CD4-positive, alpha-beta T cell treated with Interleukin-10 for 1 hour (primary cell): ENCODE data around the gene KIR2DL1.
"Not testable (repeated sequence)": the region's sequence is repeated elsewhere in the genome, so short reads cannot be mapped to it uniquely, and the experiment has no call there.

Source experiments
- DNase-seq: peaks from one replicate; pipeline ENCODE4 v3.0.0-alpha.2; 2020

The KIR2DL1 gene

GRCh38 chr19:54772666-54773065, 3.1 kb downstream of the KIR2DL1 start:
- not testable (repeated sequence) for DNase-seq

DNA sequence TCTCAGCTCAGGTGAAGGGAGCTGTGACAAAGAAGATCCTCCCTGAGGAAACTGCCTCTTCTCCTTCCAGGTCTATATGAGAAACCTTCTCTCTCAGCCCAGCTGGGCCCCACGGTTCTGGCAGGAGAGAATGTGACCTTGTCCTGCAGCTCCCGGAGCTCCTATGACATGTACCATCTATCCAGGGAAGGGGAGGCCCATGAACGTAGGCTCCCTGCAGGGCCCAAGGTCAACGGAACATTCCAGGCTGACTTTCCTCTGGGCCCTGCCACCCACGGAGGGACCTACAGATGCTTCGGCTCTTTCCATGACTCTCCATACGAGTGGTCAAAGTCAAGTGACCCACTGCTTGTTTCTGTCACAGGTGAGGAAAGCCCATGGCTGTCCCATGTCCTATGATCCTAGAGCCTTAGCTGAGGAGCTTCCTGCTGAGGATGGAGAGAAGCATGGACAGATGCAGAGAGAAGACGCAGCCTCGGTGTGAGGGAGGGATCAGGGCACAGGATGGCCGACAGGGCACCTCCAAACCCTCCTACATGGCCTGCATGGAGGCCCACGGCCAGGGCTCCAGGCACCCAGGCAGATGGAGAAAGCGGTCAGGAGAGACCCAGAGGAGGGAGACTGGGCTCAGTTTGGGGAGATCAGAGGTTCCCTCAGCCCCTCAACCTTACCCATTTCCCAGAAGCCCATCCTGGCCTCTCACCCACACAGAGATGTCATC, 5.7 kb downstream of the KIR2DL1 start:
- not testable (repeated sequence) for DNase-seq

- DNase-seq, result not testable (repeated sequence)
Measured at GRCh38 chr19:54775830-54776229, 6.2 kb downstream of the KIR2DL1 start.

GRCh38 chr19:54777851-54778250, 8.3 kb downstream of the KIR2DL1 start:
- not testable (repeated sequence) for DNase-seq

DNA sequence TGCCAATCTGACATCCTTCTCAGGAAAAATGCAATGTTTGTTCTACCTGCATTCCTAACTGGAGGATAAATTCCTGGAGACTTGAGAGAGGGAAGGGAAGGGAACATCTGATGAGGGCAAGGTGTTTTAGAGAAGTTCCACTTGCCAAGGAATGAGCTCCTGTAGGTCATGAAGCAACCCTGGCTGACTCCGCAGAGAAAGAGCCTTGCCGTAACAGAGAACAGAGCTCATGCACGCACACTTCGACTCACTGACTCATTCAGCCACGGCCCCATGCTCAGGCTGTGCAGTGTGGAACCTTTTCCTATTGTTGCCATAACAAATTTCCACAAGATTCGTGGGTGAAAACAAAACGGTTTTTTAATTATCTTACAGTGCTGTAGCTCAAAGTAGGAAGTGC, 9.3 kb downstream of the KIR2DL1 start:
- DNase-seq, result not testable (repeated sequence)

GRCh38 chr19:54782916-54783315, 13.3 kb downstream of the KIR2DL1 start:
- not testable (repeated sequence) for DNase-seq

DNA sequence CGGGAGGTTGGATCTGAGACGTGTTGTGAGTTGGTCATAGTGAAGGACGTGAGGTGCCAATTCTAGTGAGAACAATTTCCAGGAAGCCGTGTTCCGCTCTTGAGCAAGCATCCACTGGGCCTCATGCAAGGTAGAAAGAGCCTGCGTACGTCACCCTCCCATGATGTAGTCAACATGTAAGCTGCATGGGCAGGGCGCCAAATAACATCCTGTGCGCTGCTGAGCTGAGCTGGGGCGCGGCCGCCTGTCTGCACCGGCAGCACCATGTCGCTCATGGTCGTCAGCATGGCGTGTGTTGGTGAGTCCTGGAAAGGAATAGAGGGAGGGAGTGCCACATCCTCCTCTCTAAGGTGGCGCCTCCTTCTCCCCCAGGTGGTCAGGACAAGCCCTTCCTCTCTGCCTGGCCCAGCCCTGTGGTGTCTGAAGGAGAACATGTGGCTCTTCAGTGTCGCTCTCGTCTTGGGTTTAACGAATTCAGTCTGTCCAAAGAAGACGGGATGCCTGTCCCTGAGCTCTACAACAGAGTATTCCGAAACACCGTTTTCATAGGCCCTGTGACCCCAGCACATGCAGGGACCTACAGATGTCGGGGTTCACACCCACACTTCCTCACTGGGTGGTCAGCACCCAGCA, 16.6 kb downstream of the KIR2DL1 start:
- DNase-seq, result not testable (repeated sequence)

DNA sequence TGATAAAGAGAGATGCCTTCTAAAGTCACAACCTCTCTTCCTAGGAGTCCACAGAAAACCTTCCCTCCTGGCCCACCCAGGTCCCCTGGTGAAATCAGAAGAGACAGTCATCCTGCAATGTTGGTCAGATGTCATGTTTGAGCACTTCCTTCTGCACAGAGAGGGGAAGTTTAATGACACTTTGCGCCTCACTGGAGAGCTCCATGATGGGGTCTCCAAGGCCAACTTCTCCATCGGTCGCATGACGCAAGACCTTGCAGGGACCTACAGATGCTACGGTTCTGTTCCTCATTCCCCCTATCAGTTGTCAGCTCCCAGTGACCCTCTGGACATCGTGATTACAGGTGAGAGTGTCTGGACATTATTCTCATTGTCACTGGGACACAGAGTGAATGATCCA, 18.6 kb downstream of the KIR2DL1 start:
- DNase-seq, result not testable (repeated sequence)

GRCh38 chr19:54790711-54791110, 21.1 kb downstream of the KIR2DL1 start:
- DNase-seq, result no peak

DNA sequence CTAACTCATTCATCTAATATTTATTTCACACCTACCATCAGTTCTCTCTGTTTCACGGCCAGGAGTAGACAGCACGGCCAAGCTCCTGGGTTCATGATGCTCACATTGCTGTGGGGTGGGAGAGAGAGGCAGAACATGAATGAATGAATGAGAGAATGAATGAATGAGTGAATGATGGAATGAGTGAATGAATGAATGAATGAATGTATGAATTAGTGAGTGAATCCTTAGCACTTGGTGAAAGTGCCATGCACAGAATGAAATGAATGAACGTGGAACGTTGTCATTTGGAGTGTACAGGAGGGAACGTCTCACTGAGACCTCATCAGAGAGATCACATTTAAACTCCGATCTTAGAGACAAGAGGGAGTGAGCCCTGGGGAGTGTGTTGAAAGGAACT, 21.9 kb downstream of the KIR2DL1 start:
- DNase-seq, result no peak

GRCh38 chr19:54792814-54793213, 23.2 kb downstream of the KIR2DL1 start:
- peak; percentile 15 for DNase-seq

GRCh38 chr19:54795758-54796157, 26.2 kb downstream of the KIR2DL1 start:
- no peak for DNase-seq

- peak; percentile 3 for DNase-seq
Measured at GRCh38 chr19:54803410-54803809, 33.8 kb downstream of the KIR2DL1 start, which contains the start of gene KIR2DL4. KIR2DL4 (plus strand) TSS chr19:54803610; CDS start chr19:54803652, 42 bp downstream.

DNA sequence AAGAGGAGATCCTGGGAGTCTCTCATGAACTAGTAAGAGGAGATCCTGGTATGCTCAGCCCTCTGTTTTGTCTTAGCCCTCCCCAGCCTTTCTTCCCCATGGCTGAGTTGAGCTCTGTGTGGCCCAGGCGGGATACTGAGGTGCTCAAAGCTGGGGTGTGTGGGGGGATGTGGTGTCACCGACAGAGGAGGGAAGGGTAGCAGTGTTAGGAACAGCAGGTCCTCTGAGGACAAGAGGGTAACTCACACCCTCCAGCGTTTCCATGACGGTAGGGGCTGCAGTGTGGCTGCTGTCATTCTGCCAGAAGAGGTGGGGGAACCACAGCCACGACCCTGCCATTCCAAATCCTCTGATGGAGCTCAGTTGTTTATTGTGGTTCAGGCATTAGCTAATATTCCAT, 34.5 kb downstream of the KIR2DL1 start:
- no peak for DNase-seq

DNA sequence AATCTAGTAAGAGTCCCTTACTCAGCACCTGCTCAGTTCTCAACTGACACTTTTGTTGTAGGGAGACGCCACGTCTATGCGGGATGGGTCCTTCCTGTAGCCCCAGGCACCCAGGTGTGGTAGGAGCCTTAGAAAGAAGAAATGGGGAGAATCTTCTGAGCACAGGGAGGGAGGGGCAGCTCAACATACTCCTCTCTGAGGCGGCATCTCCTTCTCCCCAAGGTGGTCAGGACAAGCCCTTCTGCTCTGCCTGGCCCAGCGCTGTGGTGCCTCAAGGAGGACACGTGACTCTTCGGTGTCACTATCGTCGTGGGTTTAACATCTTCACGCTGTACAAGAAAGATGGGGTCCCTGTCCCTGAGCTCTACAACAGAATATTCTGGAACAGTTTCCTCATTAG, 35.0 kb downstream of the KIR2DL1 start:
- DNase-seq, result no peak

GRCh38 chr19:54805665-54806515, 36.3 kb downstream of the KIR2DL1 start:
- no peak for DNase-seq

- DNase-seq, result no peak
Measured at GRCh38 chr19:54806516-54806838, 36.9 kb downstream of the KIR2DL1 start.

DNA sequence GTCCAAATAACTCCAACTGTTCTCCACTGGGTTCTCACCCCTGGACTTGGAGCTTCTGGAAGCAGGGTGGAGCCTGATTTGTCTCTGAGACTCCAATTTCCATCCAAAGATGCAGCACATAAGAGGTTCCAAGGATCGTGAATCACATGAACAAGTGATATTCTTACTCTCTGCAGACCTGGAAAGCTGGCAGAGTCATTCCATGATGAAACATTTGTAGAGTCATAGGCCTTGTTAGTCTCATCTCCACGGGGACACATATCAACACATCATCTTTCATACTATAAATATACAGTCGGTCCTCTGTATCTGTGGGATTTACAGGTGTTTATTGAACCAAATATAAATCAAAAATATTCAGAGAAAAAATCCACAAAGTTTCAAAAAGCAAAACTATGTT, 45.0 kb downstream of the KIR2DL1 start:
- not testable (repeated sequence) for DNase-seq

DNA sequence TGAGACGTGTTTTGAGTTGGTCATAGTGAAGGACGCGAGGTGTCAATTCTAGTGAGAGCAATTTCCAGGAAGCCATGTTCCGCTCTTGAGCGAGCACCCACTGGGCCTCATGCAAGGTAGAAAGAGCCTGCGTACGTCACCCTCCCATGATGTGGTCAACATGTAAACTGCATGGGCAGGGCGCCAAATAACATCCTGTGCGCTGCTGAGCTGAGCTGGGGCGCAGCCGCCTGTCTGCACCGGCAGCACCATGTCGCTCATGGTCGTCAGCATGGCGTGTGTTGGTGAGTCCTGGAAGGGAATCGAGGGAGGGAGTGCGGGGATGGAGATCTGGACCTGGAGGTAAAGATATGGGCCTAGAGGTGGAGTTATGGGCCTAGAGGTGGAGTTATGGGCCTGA, 46.7 kb downstream of the KIR2DL1 start, which contains the start of gene KIR3DL1:
Gene KIR3DL1, plus strand, starts transcription at position 218 of the 400 bp plus-strand sequence.
- not testable (repeated sequence) for DNase-seq

GRCh38 chr19:54817670-54818536, 48.3 kb downstream of the KIR2DL1 start:
- no peak for DNase-seq

GRCh38 chr19:54824416-54824815, 54.8 kb downstream of the KIR2DL1 start:
- not testable (repeated sequence) for DNase-seq

DNA sequence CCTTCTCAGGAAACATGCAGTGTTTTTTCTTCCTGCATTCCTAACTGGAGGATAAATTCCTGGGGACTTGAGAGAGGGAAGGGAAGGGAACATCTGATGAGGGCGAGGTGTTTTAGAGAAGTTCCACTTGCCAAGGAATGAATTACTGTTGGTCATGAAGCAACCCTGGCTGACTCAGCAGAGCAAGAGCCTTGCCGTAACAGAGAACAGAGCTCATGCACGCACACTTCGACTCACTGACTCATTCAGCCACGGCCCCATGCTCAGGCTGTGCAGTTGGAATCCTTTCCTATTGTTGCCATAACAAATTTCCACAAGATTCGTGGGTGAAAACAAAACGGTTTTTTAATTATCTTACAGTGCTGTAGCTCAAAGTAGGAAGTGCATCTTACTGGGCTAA, 55.7 kb downstream of the KIR2DL1 start:
- DNase-seq, result not testable (repeated sequence)
